Keratinocyte (primary cell): ENCODE results near the gene RBM47.

Source experiments
- CTCF ChIP-seq, 3 experiments: IDR thresholded peaks in 1 of 3; conservative IDR thresholded peaks in 1 of 3; optimal IDR thresholded peaks in 1 of 3; 2 replicates in 2 of 3; 3 replicates in 1 of 3; pipeline versions ENCODE3 to v1.5.1; 2011; ENCODE audit warnings: low read length in 3 of 3, mild to moderate bottlenecking in 3 of 3, moderate library complexity in 2 of 3, control low read depth in 1 of 3, inconsistent platforms in 1 of 3; ENCODE audit not compliant: insufficient read depth in 2 of 3; ENCODE audit errors: extremely low read depth in 1 of 3
- EZH2 ChIP-seq: IDR thresholded peaks from one replicate; pipeline ENCODE4 v1.6.1; 2012; ENCODE audit warnings: inconsistent platforms, mild to moderate bottlenecking, low read length, moderate library complexity

GRCh38 chr4:40553995-40554394 lies 75.7 kb downstream of the RBM47 start:
- TF ChIP-seq CTCF (optimal IDR thresholded peaks at IDR 0.05 in 1 of 3, IDR thresholded peaks at IDR 0.05 in 1 of 3, conservative IDR thresholded peaks at IDR 0.05 in 1 of 3; ENCODE audit: extremely low read depth in 1 of 3, insufficient read depth in 2 of 3, low read length in 3 of 3) (no peak), EZH2 (no peak)
